Activated CD4-positive, alpha-beta T cell treated with anti-CD3 and anti-CD28 coated beads, Interleukin-2, amount 10 ng/mL, durations not matched to agents 24 days and 14 days (primary cell): ENCODE results near the gene HABP4. TPM values are rescaled to one million over a fixed set of nuclear protein-coding genes. Genes with fewer than 3 reads are reported as not detected.
A peak's percentile ranks its signal among the peaks of the same experiment; 100 is the strongest.

Source experiments
- DNase-seq: peaks from one replicate; pipeline ENCODE4 v3.0.0; 2022
- H3K27ac Mint-ChIP-seq: one replicate; pipeline ENCODE4 v1.8.0; 2022; ENCODE audit warnings: mild to moderate bottlenecking, mixed read lengths
- H3K27me3 Mint-ChIP-seq: one replicate; pipeline ENCODE4 v1.8.0; 2022; ENCODE audit warnings: mixed read lengths
- H3K36me3 Mint-ChIP-seq: one replicate; pipeline ENCODE4 v1.8.0; 2022; ENCODE audit warnings: low read depth, mild to moderate bottlenecking, mixed read lengths
- H3K4me1 Mint-ChIP-seq: one replicate; pipeline ENCODE4 v1.8.0; 2021; ENCODE audit warnings: mixed read lengths
- H3K4me3 Mint-ChIP-seq: one replicate; pipeline ENCODE4 v1.8.0; 2022; ENCODE audit warnings: mild to moderate bottlenecking, moderate library complexity, mixed read lengths
- H3K9me3 Mint-ChIP-seq: one replicate; pipeline ENCODE4 v1.8.0; 2021; ENCODE audit warnings: mixed read lengths
- intact Hi-C: fragments of 100-400 bp; cut with micrococcal nuclease; formaldehyde crosslinking; loops from one replicate; pipeline ENCODE4 v1.15.1; 2023
- total RNA-seq: library from RNA; stranded (reverse); gene quantifications from 2 replicates; pipeline ENCODE4 v1.2.3, GENCODE V29; 2022

Gene HABP4
- total RNA-seq, 1 donor from 2014 or later = 9.1 TPM

- Mint-ChIP-seq H3K4me3 (peak overlapping the region; percentile 91), H3K4me1 (peaks cover 30% of the 10 kb centered on the region), H3K36me3 (peaks cover 9% of the 10 kb centered on the region), H3K9me3 (no peaks in the 10 kb centered on the region), H3K27me3 (no peaks in the 10 kb centered on the region), H3K27ac (peak overlapping the region; percentile 87)
- intact Hi-C loops = no loop called here
- peak; percentile 74 for DNase-seq
Observed at GRCh38 chr9:96420468-96421219, 29.3 kb upstream of the HABP4 start.

- H3K36me3 Mint-ChIP-seq = no peaks in the 10 kb centered on the region
- no peaks in the 10 kb centered on the region for H3K9me3 Mint-ChIP-seq
- no peak for DNase-seq
- H3K4me3 Mint-ChIP-seq = no peak overlapping the region
- peaks cover 20% of the 10 kb centered on the region for H3K4me1 Mint-ChIP-seq
- intact Hi-C loops = no loop called here
- H3K27ac Mint-ChIP-seq = no peak overlapping the region
- H3K27me3 Mint-ChIP-seq = peaks cover 4% of the 10 kb centered on the region
Observed at GRCh38 chr9:96423322-96423984, 26.5 kb upstream of the HABP4 start.

GRCh38 chr9:96423985-96424336 is 26.0 kb upstream of the HABP4 start:
- no peak overlapping the region for H3K27ac Mint-ChIP-seq
- H3K36me3 Mint-ChIP-seq = no peaks in the 10 kb centered on the region
- intact Hi-C loops = no loop called here
- H3K4me3 Mint-ChIP-seq = no peak overlapping the region
- H3K27me3 Mint-ChIP-seq = peaks cover 5% of the 10 kb centered on the region
- peaks cover 20% of the 10 kb centered on the region for H3K4me1 Mint-ChIP-seq
- H3K9me3 Mint-ChIP-seq = no peaks in the 10 kb centered on the region
- no peak for DNase-seq

GRCh38 chr9:96425500-96426169 is 24.3 kb upstream of the HABP4 start:
- intact Hi-C loops = no loop called here
- Mint-ChIP-seq H3K4me3 (no peak overlapping the region), H3K27me3 (peaks cover 11% of the 10 kb centered on the region), H3K9me3 (no peaks in the 10 kb centered on the region), H3K4me1 (peaks cover 6% of the 10 kb centered on the region), H3K27ac (no peak overlapping the region), H3K36me3 (no peaks in the 10 kb centered on the region)
- no peak for DNase-seq

GRCh38 chr9:96429732-96430131 is 20.2 kb upstream of the HABP4 start:
- no peaks in the 10 kb centered on the region for H3K36me3 Mint-ChIP-seq
- intact Hi-C loops = no loop called here
- no peaks in the 10 kb centered on the region for H3K4me1 Mint-ChIP-seq
- H3K9me3 Mint-ChIP-seq = no peaks in the 10 kb centered on the region
- H3K27ac Mint-ChIP-seq = no peak overlapping the region
- peaks cover 17% of the 10 kb centered on the region for H3K27me3 Mint-ChIP-seq
- DNase-seq = no peak
- H3K4me3 Mint-ChIP-seq = no peak overlapping the region

- Mint-ChIP-seq H3K4me3 (no peak overlapping the region), H3K27me3 (peaks cover 17% of the 10 kb centered on the region), H3K27ac (no peak overlapping the region), H3K9me3 (no peaks in the 10 kb centered on the region), H3K36me3 (no peaks in the 10 kb centered on the region), H3K4me1 (no peaks in the 10 kb centered on the region)
- DNase-seq = no peak
- intact Hi-C loops = no loop called here
Observed at GRCh38 chr9:96430377-96430776, 19.6 kb upstream of the HABP4 start.

- H3K4me3 Mint-ChIP-seq = no peak overlapping the region
- intact Hi-C loops = no loop called here
- no peaks in the 10 kb centered on the region for H3K4me1 Mint-ChIP-seq
- no peaks in the 10 kb centered on the region for H3K9me3 Mint-ChIP-seq
- H3K27me3 Mint-ChIP-seq = peaks cover 7% of the 10 kb centered on the region
- no peak overlapping the region for H3K27ac Mint-ChIP-seq
- no peaks in the 10 kb centered on the region for H3K36me3 Mint-ChIP-seq
- no peak for DNase-seq
Observed at GRCh38 chr9:96435345-96435744, 14.6 kb upstream of the HABP4 start.

GRCh38 chr9:96436063-96436455 is 13.9 kb upstream of the HABP4 start:
- Mint-ChIP-seq H3K27ac (no peak overlapping the region), H3K36me3 (no peaks in the 10 kb centered on the region), H3K4me3 (no peak overlapping the region), H3K27me3 (peaks cover 6% of the 10 kb centered on the region), H3K9me3 (no peaks in the 10 kb centered on the region), H3K4me1 (no peaks in the 10 kb centered on the region)
- intact Hi-C loops = no loop called here
- DNase-seq = no peak

- no peak for DNase-seq
- Mint-ChIP-seq H3K4me1 (no peaks in the 10 kb centered on the region), H3K4me3 (no peak overlapping the region), H3K9me3 (no peaks in the 10 kb centered on the region), H3K27me3 (peaks cover 6% of the 10 kb centered on the region), H3K27ac (no peak overlapping the region), H3K36me3 (no peaks in the 10 kb centered on the region)
- intact Hi-C loops = no loop called here
Observed at GRCh38 chr9:96436456-96437126, 13.4 kb upstream of the HABP4 start.

- Mint-ChIP-seq H3K9me3 (no peaks in the 10 kb centered on the region), H3K4me1 (no peaks in the 10 kb centered on the region), H3K36me3 (no peaks in the 10 kb centered on the region), H3K27me3 (peaks cover 6% of the 10 kb centered on the region), H3K4me3 (no peak overlapping the region), H3K27ac (peak overlapping the region; percentile 29)
- DNase-seq = no peak
- intact Hi-C loops = no loop called here
Observed at GRCh38 chr9:96437454-96437853, 12.5 kb upstream of the HABP4 start.

GRCh38 chr9:96440671-96441199 is 9.2 kb upstream of the HABP4 start:
- no peaks in the 10 kb centered on the region for H3K4me1 Mint-ChIP-seq
- no peaks in the 10 kb centered on the region for H3K36me3 Mint-ChIP-seq
- no peak for DNase-seq
- H3K27me3 Mint-ChIP-seq = peaks cover 2% of the 10 kb centered on the region
- H3K9me3 Mint-ChIP-seq = no peaks in the 10 kb centered on the region
- H3K27ac Mint-ChIP-seq = no peak overlapping the region
- H3K4me3 Mint-ChIP-seq = no peak overlapping the region
- intact Hi-C loops = loop anchor here (10.0 kb wide), 1 partner anchor 414 kb away; the partner anchor contains the start of gene ZNF782

- Mint-ChIP-seq H3K27me3 (peaks cover 5% of the 10 kb centered on the region), H3K9me3 (no peaks in the 10 kb centered on the region), H3K27ac (no peak overlapping the region), H3K4me3 (no peak overlapping the region), H3K4me1 (no peaks in the 10 kb centered on the region), H3K36me3 (no peaks in the 10 kb centered on the region)
- intact Hi-C loops = loop anchor here (1.0 to 10.0 kb wide), 2 partner anchors 209 to 413 kb away; partner anchors contain the start of gene ZNF782
- DNase-seq = peak; percentile 79
Observed at GRCh38 chr9:96441798-96442445, 8.0 kb upstream of the HABP4 start.

GRCh38 chr9:96442491-96442890 is 7.5 kb upstream of the HABP4 start:
- no peaks in the 10 kb centered on the region for H3K9me3 Mint-ChIP-seq

More at GRCh38 chr9:96442491-96442890, 7.5 kb upstream of the HABP4 start:
- H3K27me3 Mint-ChIP-seq = peaks cover 8% of the 10 kb centered on the region
- no peak overlapping the region for H3K27ac Mint-ChIP-seq
- H3K36me3 Mint-ChIP-seq = no peaks in the 10 kb centered on the region
- intact Hi-C loops = loop anchor here (1.0 to 10.0 kb wide), 2 partner anchors 209 to 412 kb away; partner anchors contain the start of gene ZNF782
- DNase-seq = no peak
- no peak overlapping the region for H3K4me3 Mint-ChIP-seq
- H3K4me1 Mint-ChIP-seq = no peaks in the 10 kb centered on the region
